Fibroblast of skin of right biceps (primary cell): ENCODE data around the gene HHIPL1.

Source experiments
- DNase-seq: peaks from one replicate; pipeline ENCODE4 v3.0.0-alpha.2; 2013

Gene HHIPL1

DNA sequence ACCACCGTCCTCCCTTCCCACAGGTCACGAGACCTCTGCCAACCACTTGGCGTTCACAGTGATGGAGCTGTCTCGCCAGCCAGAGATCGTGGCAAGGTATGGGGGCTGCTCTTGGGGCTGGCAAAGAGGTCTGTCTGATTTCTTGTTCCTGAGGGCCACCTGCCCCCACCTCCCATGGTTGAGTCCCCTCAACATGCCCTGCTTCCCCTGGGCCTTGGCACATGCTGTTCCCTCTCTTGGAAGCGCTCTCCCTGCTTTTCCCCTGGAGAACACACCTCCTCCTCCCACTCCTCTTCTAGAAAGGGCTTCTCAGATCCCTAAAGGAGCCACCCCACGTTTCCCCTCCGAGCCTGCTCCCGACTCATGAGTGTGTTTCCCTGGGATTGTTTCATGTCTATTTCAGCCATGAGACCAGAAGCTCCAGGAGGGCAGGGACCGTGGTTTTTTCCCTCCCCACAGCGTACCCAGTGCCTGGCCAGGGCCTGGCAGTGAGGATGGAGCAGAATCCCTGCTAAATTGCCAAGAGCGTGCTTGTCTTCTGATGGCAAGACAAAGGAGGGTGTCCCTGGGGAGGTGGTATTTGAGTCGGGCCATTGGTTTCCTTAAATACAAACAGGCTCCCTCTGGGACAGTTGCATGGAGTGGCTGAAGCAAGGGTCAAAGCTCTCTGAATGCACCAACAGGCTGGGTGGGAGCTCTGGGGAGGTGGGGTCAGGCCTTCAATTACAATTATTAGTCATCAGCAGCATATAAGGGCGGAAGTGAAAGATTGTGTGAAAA lies 73.3 kb downstream of the HHIPL1 start:
- DNase-seq: no peak

DNA sequence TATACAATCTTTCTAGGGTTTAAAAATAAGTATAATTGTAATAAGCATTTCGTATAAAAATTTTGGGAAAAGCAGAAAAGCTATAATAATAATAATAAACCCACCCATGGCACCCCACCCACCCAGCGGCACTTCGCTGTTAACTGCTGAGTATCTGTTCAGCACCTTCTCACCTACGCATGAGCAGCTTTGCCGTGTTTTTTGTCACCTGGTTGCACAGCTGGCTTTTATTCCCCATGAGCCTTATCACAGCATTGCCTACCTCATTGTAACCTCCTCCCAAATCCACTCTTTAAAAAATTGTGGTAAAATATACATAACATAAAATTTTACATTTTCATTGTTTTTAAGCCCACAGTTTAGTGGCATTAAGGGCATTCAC lies 73.9 kb downstream of the HHIPL1 start:
- DNase-seq: no peak

DNA sequence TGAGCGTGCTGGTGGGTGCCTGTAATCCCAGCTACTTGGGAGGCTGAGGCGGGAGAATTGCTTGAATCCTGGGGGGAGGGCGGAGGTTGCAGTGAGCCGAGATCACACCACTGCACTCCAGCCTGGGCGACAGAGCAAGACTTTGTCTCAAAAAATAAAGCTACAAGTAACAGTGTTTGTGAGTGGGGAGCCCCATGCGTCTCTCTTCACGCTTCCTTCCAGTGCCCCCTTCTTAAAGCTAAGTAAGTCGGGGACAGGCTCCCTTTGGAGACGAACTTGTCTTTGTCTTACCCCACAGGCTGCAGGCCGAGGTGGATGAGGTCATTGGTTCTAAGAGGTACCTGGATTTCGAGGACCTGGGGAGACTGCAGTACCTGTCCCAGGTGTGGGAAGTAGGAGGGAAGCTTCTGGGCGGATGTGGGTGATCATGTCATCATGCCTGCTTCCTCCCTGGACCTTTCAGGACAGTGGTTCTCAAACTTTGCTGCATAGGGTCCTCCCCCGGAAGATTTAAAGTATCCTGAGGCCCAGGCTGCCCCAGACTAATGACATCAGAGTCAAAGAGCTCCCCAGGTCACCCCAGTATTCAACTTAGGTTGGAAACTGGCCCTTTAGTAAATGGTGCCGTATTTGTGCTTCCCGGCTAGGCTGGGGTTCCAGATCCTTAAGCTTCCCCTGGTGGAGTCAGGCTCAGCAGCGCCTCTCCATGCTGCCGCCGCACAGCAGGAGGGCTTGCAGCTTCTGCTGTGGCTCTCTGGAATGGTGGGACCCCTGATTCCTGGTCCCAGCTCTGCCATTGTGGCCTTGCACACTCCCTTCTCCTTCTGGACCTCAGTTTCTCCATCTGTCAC lies 76.2 kb downstream of the HHIPL1 start:
- DNase-seq: no peak

DNA sequence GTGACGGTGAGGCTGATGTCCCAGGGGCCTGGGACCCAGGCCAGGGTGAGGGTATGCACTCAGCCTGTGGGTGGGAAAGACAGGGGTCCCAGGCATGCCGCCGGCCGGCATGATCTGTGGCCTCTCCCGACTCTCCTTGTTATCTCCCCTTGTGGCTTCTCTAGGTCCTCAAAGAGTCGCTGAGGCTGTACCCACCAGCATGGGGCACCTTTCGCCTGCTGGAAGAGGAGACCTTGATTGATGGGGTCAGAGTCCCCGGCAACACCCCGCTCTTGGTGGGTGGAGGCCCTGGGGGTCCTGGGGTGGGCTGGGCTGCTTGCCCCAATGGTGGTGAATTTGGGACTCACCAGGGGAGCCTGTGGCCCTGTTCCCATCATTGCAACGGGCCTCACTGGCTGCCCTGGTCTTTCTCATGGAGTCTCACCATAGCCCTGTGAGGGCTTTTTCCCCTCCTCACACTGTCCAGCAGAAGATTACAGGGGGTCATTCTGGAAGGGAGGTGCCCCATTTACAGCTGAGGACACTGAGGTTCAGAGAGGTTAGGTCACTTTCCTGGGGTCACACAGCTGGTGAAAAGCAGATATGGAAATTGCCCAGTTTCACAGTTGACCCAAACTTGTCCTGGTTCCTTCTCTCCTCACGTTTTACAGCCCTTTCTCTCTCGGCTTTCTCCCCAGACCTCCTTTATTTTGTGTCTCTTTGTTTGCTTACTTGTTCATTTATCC lies 77.0 kb downstream of the HHIPL1 start:
- no peak for DNase-seq

DNA sequence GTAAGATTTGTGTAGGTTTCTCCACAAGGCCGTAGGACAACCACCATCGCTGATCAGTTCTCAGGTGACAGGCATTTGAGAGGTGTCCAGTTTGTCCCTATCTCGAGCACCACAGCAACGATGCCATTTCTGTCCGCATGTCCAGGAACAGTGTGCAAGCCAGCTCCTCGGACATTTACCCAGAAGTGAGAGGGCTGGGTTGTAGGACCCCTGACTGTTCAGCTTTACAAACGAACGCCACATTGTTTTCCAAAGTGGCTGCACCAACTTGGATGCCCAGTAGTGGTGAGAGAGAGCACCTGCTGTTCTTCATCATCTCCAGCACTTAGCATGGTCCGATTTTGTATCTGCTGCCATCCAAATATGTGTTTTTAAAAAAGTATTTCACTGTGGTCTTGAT lies 77.8 kb downstream of the HHIPL1 start:
- DNase-seq: no peak

DNA sequence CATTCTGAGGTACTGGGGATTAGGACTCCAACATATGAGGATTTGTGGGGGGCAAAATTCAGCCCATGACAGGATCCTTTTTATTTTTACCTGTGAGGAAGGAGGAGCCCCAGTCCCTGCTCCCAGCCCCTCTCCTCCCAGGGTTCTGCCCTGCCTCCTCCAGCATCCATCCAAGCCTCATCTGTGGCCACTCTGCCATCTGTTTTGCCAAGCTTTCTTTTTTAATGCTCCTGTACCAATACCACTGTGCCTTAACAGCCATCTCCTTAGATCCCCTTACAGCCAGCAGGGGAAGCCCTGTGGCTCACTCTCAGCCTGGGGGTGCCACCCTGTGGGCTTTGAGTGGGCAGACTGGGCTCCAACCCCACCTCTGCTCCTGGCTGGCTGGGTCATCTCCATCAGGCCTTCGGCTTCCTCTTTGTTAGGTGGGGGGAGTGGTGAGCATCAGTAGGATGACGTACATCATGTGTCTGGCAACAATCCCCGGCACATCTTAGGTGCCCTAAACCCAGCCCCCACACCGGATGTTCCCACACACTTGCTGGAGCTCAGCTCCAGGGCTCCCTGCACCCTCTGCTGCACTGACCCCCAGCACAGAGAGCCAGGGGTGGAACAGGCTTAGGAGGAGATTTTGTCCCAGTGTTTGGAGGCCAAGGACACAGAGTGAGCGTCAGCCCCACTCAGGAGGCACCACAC lies 79.4 kb downstream of the HHIPL1 start:
- DNase-seq: peak; percentile 36

DNA sequence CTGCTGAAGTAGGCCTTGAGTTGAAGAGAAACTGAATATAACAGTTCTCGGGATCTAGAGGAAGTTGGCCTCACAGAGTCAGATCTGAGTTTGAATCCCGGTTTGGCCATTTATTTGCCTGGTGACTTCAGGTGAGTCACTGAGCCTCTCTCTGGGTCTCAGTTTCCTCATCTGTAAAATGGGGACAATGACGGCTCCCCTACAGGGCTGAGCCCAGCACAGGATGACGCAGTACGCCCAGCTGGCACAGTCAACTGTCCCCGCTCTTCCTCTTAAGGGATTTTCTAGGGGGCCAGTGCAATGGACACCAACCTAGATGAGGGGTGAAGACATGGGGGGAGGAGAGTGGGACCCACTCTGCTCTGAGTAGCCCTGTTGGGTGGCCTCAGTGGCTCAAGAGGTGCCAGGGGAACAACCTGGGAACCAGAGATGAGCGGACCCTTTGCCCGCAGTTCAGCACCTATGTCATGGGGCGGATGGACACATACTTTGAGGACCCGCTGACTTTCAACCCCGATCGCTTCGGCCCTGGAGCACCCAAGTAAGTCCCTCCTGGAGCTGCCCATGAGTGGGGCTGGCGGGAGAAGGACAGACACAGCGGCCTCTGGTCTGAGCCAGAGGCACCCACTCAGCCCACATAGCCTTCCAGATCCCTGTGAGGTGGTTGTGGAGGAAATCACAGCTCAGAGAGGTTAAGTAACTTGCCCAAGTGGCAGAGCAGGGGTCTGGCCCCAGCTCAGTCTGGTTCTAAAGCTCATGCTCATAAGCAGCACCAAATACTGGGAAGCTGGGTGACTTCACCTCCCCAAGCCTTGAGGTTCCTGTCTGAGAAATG lies 80.2 kb downstream of the HHIPL1 start:
- DNase-seq: no peak

DNA sequence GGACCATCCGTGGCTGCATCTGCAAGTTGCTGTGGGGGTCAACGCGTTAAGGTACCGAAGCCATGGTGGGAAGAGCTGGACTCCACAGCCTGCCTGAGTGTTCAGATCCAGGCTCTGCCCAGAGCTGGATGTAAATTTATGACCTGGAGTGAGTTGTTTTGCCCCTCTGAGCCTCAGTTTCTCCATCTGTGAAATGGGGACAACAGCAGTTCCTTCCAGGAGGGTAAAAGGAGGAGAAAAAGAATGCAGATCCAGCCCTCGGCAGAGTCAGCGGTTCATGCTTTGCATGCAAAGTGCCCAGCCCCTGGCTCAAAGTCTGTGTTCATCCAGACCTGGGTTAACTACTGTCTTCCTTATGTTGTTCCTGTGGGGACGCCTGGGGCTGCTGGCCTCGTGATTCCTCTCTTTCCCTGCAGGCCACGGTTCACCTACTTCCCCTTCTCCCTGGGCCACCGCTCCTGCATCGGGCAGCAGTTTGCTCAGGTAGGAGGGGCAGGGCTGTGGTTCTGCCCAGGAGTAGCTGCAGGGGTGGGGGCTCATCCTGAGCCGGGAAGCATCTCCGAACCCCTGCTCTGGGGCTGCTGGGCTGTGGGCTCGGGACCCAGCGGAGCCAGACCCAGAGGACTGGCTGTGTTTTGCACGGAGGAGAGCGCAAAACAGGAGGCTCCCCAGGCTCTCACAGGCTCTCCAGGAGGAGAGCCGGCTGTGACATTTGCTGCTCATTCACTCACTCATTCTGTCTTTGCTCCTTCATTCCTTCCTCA lies 81.0 kb downstream of the HHIPL1 start:
- DNase-seq: no peak

DNA sequence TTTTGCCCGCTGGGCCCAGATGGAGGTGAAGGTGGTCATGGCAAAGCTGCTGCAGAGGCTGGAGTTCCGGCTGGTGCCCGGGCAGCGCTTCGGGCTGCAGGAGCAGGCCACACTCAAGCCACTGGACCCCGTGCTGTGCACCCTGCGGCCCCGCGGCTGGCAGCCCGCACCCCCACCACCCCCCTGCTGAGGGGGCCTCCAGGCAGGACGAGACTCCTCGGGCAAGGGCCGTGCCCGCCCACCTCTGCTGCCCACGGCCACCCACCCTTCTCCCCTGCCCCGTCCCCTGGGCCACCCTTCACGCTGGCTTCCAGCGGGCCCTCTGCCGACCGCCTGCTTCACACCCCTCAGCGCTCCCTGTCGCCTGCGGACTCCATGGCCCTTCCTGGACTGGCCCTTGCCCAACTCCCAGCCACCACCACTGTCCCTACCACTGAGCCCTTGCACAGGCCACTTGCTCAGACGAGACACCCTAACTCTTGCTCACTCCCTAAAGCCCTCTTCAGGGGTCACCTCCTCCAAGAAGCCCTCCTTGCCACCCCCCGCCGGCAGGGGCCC lies 81.7 kb downstream of the HHIPL1 start:
- DNase-seq: no peak

DNA sequence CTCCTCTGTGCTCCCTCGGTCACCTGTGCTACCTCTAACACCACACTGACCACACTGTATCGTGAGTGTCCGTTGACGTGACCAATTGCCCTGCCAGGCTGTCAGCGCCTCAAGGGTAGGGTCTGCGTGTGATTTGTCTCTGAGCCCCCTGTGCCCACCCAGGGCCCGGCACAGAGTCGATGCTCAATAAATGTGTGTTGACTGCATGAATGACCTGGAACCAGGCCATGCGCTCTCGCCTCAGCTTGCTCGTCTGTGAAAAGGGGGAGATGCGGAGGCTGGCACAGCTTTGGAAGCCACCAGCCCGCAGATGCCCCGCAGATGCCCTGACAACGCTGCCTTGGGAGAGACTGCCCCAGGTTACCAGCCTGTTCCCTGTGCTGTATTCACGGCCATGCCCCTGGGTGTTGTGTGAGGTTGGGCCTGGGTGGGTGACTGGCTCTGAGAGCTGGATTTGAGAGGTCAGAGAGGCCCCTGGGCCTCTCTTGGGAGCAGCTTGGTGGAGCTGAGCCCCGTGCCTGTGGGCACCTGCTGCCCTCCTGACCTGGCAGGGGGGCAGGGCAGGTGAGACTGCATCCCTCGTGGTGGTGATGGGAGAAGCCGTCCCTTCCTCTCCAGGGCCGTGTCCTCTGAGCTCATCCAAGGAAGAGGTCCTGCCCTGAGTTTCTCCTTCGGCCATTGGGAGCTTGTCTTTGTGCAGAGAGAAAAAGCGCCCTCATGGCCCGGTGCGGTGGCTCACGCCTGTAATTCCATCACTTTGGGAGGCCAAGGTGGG lies 82.4 kb downstream of the HHIPL1 start:
- no peak for DNase-seq

DNA sequence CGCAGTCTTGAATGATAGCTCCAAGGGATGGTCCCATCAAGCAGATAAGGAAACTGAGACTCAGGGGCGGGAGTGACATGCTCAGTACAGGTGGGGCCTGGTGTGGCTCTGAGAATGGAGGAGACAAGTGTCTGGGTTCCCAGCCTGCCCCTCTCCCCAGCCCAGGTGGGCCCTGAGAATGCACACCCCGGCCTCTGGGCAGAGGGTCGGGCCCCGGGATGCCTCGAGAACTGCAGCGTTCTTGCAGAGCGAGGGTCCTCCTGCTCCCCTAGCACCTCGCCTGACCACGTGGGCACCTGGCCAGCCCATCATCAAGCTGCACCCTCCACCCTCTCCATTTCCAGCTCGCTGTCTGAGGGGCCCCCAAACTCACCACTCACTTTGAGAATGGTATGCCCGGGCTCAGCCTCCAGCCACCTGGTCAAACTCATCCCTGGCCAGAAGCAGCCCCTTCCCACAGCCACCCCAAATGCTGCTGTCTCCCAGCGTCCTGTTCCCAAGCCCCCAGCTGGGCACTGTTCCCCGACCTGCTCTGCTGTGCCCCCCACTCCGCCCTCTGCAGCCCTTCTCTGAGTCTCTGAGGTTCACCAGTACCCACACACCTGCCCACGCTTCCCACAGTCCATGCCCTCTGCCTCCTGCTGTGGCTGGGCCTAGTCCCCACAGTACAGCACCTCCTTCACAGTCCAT lies 83.4 kb downstream of the HHIPL1 start:
- DNase-seq: no peak

DNA sequence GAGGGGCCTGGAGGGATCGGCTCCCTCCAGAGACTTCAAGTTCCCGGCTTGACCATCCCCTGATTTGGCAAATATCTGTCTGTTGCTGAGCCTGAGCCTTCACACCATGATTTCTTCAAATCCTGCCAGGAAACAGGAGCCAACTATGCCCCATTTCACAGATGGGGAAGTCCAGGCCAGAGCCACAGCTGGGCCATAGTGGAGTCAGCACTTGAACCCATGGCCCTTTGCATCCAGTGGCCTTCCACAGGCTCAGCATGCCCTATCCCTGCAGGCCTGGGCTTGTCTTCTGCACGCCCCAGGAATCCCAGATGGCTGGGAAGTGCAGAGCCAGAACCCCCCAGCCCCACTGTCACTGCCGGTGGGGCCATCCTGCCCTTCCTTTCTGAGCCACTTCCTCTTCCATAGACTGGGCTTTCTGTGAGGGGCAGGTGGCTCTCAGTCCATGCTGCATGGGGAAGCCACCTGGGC lies 84.1 kb downstream of the HHIPL1 start:
- DNase-seq: no peak
